HG02938 (cell line): ENCODE results near the gene KCNJ6.

Experiments used
- ATAC-seq: cut with Tn5 transposase; IDR thresholded peaks from one replicate; pipeline ENCODE4 v1.9.1; 2021; ENCODE audit warnings: mild to moderate bottlenecking, moderate library complexity; ENCODE audit not compliant: unreplicated experiment

Gene KCNJ6

GRCh38 chr21:37905291-37905690, 11.0 kb downstream of the KCNJ6 start:
- no peak for ATAC-seq

- no peak for ATAC-seq
These were observed 11.4 kb downstream of the KCNJ6 start for GRCh38 chr21:37904856-37905255.

- no peak for ATAC-seq
These were observed 12.9 kb downstream of the KCNJ6 start for GRCh38 chr21:37903396-37903795.

GRCh38 chr21:37899146-37899545, 17.1 kb downstream of the KCNJ6 start:
- ATAC-seq = no peak

GRCh38 chr21:37896788-37897187, 19.5 kb downstream of the KCNJ6 start:
- no peak for ATAC-seq

GRCh38 chr21:37891972-37892371, 24.3 kb downstream of the KCNJ6 start:
- ATAC-seq = no peak

- ATAC-seq = no peak
These were observed 27.6 kb downstream of the KCNJ6 start for GRCh38 chr21:37888659-37889058.

- no peak for ATAC-seq
These were observed 29.4 kb downstream of the KCNJ6 start for GRCh38 chr21:37886726-37887299.

- ATAC-seq = no peak
These were observed 30.1 kb downstream of the KCNJ6 start for GRCh38 chr21:37886120-37886519.

- no peak for ATAC-seq
These were observed 37.2 kb downstream of the KCNJ6 start for GRCh38 chr21:37878946-37879660.

- no peak for ATAC-seq
These were observed 38.2 kb downstream of the KCNJ6 start for GRCh38 chr21:37877888-37878684.

GRCh38 chr21:37877171-37877570, 39.1 kb downstream of the KCNJ6 start:
- no peak for ATAC-seq

GRCh38 chr21:37876561-37876960, 39.7 kb downstream of the KCNJ6 start:
- ATAC-seq = no peak

GRCh38 chr21:37874904-37875780, 41.1 kb downstream of the KCNJ6 start:
- no peak for ATAC-seq

- ATAC-seq = no peak
These were observed 41.8 kb downstream of the KCNJ6 start for GRCh38 chr21:37874481-37874880.

GRCh38 chr21:37873655-37874054, 42.6 kb downstream of the KCNJ6 start:
- no peak for ATAC-seq

GRCh38 chr21:37871121-37871862, 45.0 kb downstream of the KCNJ6 start:
- no peak for ATAC-seq

GRCh38 chr21:37870221-37870620, 46.0 kb downstream of the KCNJ6 start:
- ATAC-seq = no peak

GRCh38 chr21:37869661-37870060, 46.6 kb downstream of the KCNJ6 start:
- ATAC-seq = no peak
